Thoracic aorta (tissue), 2 donors: Measurements from ENCODE around the gene ILF2. TPM values are rescaled to one million over a fixed set of nuclear protein-coding genes. Genes with fewer than 3 reads are reported as not detected.

Experiments used
- ATAC-seq: fragments of 150-250 bp; one replicate; pipeline ENCODE4 v1.8.0; 2017; ENCODE audit warnings: low read depth; ENCODE audit not compliant: insufficient number of reproducible peaks, low FRiP score
- DNase-seq: peaks from one replicate; pipeline ENCODE4 v3.0.0-alpha.2; 2020; ENCODE audit warnings: low spot score
- H3K27ac ChIP-seq, 2 donors: fragments of 200-600 bp; sonication (generic); 1 replicate in 1 of 2; 2 replicates in 1 of 2; pipeline ENCODE4 v1.5.1; 2016; ENCODE audit warnings: mild to moderate bottlenecking in 2 of 2, moderate library complexity in 2 of 2
- H3K27me3 ChIP-seq: fragments of 200-600 bp; sonication (generic); replicated peaks from 2 replicates; pipeline ENCODE4 v1.6.0; 2016; ENCODE audit warnings: mild to moderate bottlenecking; ENCODE audit not compliant: insufficient read depth
- H3K36me3 ChIP-seq: fragments of 200-600 bp; sonication (generic); one replicate; pipeline ENCODE4 v1.5.1; 2016
- H3K4me1 ChIP-seq, 2 donors: fragments of 200-600 bp; sonication (generic); 1 replicate in 1 of 2; 2 replicates in 1 of 2; pipeline versions ENCODE4 v1.5.1 to v1.6.0; 2016; ENCODE audit warnings: low read depth in 2 of 2, mild to moderate bottlenecking in 1 of 2; ENCODE audit not compliant: control insufficient read depth in 1 of 2
- H3K4me3 ChIP-seq: fragments of 200-600 bp; sonication (generic); 2 replicates; pipeline ENCODE4 v1.5.1; 2016; ENCODE audit warnings: mild to moderate bottlenecking
- H3K9me3 ChIP-seq: fragments of 200-600 bp; sonication (generic); 2 replicates; pipeline ENCODE4 v1.5.1; 2016
- CTCF ChIP-seq: fragments of 200-600 bp; sonication (generic); IDR thresholded peaks from one replicate; pipeline ENCODE4 v1.5.1; 2019; ENCODE audit warnings: antibody characterized with exemption
- total RNA-seq, 2 donors: library from RNA; depleted of rRNA; stranded (reverse); fragments of >200 nt; gene quantifications; one replicate each; pipeline versions ENCODE4 v1.1.0 to v1.2.3, GENCODE V29; 2016

The ILF2 gene
- total RNA-seq, 2 donors from 2014 or later, result 75.7 to 81.8 TPM

GRCh38 chr1:153661111-153661708 lies 9.6 kb downstream of the ILF2 start:
- ATAC-seq (no peak), DNase-seq (no peak)
- H3K4me1 ChIP-seq, result peaks cover 0 to 10% of the 10 kb centered on the region in 2 donors
- no peaks in the 10 kb centered on the region for H3K9me3 ChIP-seq
- no peaks in the 10 kb centered on the region for H3K27me3 ChIP-seq
- no peak for TF ChIP-seq CTCF
- no peak overlapping the region for H3K4me3 ChIP-seq
- H3K36me3 ChIP-seq, result peaks cover 51% of the 10 kb centered on the region
- H3K27ac ChIP-seq, result no peak overlapping the region

- Histone ChIP-seq H3K36me3 (peaks cover 35% of the 10 kb centered on the region), H3K27ac (peak overlapping the region; percentile 46 to 97), H3K27me3 (no peaks in the 10 kb centered on the region), H3K4me3 (peak overlapping the region; percentile 98), H3K4me1 (peaks cover 0 to 10% of the 10 kb centered on the region in 2 donors), H3K9me3 (no peaks in the 10 kb centered on the region)
- ATAC-seq (no peak), DNase-seq (no peak)
- no peak for TF ChIP-seq CTCF
Measured at GRCh38 chr1:153659656-153660055, 11.1 kb downstream of the ILF2 start.

GRCh38 chr1:153659175-153659534 lies 11.6 kb downstream of the ILF2 start:
- H3K4me1 ChIP-seq, result peaks cover 0 to 10% of the 10 kb centered on the region in 2 donors
- H3K27ac ChIP-seq, result peak overlapping the region; percentile 88 to 97
- ATAC-seq, result no peak
- no peak for TF ChIP-seq CTCF
- no peak for DNase-seq
- no peaks in the 10 kb centered on the region for H3K27me3 ChIP-seq
- peak overlapping the region; percentile 98 for H3K4me3 ChIP-seq
- no peaks in the 10 kb centered on the region for H3K9me3 ChIP-seq
- peaks cover 30% of the 10 kb centered on the region for H3K36me3 ChIP-seq

- ATAC-seq (peak; percentile 89), DNase-seq (peak; percentile 84)
- H3K36me3 ChIP-seq, result peaks cover 25% of the 10 kb centered on the region
- peak within 1 kb of the TSS; percentile 98 for H3K4me3 ChIP-seq
- H3K4me1 ChIP-seq, result peaks cover 0 to 10% of the 10 kb centered on the region in 2 donors
- H3K27me3 ChIP-seq, result no peaks in the 10 kb centered on the region
- TF ChIP-seq CTCF, result no peak
- peak within 1 kb of the TSS; percentile 88 to 97 for H3K27ac ChIP-seq
- H3K9me3 ChIP-seq, result no peaks in the 10 kb centered on the region
Measured at GRCh38 chr1:153658400-153659174, 12.2 kb downstream of the ILF2 start, which contains the start of gene SNAPIN. Gene SNAPIN (plus strand): TSS chr1:153658703. CDS start chr1:153658744, 41 bp downstream.

GRCh38 chr1:153655333-153655732 lies 15.5 kb downstream of the ILF2 start:
- no peak overlapping the region for H3K27ac ChIP-seq
- TF ChIP-seq CTCF, result no peak
- no peak overlapping the region for H3K4me3 ChIP-seq
- no peak for ATAC-seq
- H3K9me3 ChIP-seq, result no peaks in the 10 kb centered on the region
- no peaks in the 10 kb centered on the region for H3K27me3 ChIP-seq
- peaks cover 0 to 10% of the 10 kb centered on the region in 2 donors for H3K4me1 ChIP-seq
- no peak for DNase-seq
- no peaks in the 10 kb centered on the region for H3K36me3 ChIP-seq
